ENCODE data around the gene TNRC18.
"Not testable (repeated sequence)": the region's sequence is repeated elsewhere in the genome, so short reads cannot be mapped to it uniquely, and the experiment has no call there.

TNRC18 gene

DNA sequence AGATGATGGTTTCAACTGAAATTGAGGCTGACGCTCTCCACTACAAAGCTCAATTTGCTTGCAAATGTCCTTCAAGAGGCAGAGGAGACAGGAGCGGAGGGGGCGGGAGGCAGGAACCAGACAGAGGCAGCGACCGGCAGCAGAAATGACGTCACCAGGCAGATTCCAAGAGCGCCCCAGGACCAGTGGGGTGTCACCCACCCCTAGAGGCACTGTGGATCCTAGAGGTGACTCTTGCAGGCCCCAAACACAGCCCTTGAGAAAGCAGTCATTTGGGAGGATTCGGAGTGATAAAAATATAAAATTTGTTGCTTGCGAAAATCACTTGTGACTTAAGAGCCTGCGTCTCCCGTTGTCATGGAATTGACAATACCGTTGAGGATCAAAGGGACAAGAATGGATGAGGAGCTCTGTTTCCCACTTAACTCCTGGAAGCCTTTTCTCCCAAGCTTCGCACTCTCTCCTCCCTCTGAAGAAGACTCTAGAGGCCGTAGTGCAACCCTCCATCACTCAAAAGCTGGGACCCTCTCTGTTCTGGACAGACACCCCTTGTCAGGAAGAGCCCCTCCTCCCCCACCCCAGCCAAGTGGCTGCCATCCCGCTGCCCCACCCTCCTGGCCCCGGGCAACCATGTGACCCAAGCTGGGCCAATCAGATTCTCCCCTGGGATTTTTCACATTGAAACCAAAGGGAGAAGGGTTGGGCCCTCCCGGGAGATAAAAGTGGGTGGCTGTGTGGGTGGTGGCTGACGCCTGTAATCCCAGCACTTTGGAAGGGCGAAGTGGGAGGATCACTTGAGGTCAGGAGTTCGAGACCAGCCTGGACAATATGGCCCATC lies 157.2 kb downstream of the TNRC18 start:
- H3K27ac ChIP-seq, result no peak overlapping the region
- no peak for TF ChIP-seq CTCF (conservative IDR thresholded peaks at IDR 0.05)

- no peak overlapping the region for H3K27ac ChIP-seq
- TF ChIP-seq CTCF (conservative IDR thresholded peaks at IDR 0.05), result no peak
These were observed 158.1 kb downstream of the TNRC18 start for GRCh38 chr7:5265320-5266190.

- H3K27ac ChIP-seq, result not testable (repeated sequence)
These were observed 160.6 kb downstream of the TNRC18 start for GRCh38 chr7:5263066-5263465.

DNA sequence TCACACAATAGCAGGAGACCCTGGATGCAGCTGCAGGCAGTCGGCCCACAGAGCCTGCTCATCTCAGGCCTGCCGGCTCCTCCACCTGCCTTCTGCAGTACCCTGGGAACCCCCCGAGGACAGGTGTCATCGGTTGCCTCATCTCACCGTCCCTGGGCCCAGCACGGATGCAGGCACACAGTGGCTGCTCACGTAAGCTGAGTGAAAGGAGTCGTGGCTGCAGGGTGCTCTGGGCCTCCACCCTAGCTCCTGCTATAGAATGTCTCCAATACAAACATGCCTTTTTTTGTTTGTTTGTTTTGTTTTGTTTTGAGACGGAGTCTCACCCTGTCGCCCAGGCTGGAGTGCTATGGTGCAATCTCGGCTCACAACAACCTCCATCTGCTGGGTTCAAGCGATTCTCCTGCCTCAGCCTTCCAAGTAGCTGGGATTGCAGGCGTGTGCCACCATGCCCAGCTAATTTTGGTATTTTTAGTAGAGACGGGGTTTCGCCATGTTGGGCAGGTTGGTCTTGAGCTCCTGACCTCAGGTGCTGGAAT lies 163.0 kb downstream of the TNRC18 start:
- not testable (repeated sequence) for H3K27ac ChIP-seq

Measured in VCaP (cell line).